ENCODE data around the gene TRMT2A.

DNA sequence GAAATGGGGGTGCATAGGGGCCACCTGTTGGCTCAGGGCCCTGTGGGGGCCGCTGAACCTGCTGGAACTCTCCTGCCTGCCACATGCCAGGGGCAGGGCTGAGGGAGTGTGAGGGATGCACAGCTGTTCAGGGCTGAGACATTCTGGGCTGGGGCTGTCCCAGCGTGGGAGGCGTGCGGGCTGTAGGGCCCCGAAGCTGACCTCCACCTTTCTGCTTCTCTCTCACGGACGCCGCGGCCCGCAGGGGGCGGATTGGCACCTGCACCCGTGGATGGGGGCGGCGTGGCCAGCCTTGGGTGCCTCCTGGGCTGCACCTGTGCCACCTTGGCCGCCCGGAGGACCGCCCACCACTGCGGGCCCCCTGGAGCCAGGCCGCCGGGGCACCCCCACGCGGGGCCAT is 29.8 kb upstream of the TRMT2A start:
- no peak for TF ChIP-seq SIN3A (IDR thresholded peaks at IDR 0.05; ENCODE audit: borderline replicate concordance, insufficient read depth, low read length)
- TF ChIP-seq, protein P1, sequence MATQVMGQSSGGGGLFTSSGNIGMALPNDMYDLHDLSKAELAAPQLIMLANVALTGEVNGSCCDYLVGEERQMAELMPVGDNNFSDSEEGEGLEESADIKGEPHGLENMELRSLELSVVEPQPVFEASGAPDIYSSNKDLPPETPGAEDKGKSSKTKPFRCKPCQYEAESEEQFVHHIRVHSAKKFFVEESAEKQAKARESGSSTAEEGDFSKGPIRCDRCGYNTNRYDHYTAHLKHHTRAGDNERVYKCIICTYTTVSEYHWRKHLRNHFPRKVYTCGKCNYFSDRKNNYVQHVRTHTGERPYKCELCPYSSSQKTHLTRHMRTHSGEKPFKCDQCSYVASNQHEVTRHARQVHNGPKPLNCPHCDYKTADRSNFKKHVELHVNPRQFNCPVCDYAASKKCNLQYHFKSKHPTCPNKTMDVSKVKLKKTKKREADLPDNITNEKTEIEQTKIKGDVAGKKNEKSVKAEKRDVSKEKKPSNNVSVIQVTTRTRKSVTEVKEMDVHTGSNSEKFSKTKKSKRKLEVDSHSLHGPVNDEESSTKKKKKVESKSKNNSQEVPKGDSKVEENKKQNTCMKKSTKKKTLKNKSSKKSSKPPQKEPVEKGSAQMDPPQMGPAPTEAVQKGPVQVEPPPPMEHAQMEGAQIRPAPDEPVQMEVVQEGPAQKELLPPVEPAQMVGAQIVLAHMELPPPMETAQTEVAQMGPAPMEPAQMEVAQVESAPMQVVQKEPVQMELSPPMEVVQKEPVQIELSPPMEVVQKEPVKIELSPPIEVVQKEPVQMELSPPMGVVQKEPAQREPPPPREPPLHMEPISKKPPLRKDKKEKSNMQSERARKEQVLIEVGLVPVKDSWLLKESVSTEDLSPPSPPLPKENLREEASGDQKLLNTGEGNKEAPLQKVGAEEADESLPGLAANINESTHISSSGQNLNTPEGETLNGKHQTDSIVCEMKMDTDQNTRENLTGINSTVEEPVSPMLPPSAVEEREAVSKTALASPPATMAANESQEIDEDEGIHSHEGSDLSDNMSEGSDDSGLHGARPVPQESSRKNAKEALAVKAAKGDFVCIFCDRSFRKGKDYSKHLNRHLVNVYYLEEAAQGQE (IDR thresholded peaks at IDR 0.05; ENCODE audit: insufficient read depth in 1 of 2, low read depth in 2 of 2, low read length in 2 of 2) = no peak
